Measurements from ENCODE around the gene LZTFL1.
A peak's percentile ranks its signal among the peaks of the same experiment; 100 is the strongest.

The LZTFL1 gene, protein sequence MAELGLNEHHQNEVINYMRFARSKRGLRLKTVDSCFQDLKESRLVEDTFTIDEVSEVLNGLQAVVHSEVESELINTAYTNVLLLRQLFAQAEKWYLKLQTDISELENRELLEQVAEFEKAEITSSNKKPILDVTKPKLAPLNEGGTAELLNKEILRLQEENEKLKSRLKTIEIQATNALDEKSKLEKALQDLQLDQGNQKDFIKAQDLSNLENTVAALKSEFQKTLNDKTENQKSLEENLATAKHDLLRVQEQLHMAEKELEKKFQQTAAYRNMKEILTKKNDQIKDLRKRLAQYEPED

DNA sequence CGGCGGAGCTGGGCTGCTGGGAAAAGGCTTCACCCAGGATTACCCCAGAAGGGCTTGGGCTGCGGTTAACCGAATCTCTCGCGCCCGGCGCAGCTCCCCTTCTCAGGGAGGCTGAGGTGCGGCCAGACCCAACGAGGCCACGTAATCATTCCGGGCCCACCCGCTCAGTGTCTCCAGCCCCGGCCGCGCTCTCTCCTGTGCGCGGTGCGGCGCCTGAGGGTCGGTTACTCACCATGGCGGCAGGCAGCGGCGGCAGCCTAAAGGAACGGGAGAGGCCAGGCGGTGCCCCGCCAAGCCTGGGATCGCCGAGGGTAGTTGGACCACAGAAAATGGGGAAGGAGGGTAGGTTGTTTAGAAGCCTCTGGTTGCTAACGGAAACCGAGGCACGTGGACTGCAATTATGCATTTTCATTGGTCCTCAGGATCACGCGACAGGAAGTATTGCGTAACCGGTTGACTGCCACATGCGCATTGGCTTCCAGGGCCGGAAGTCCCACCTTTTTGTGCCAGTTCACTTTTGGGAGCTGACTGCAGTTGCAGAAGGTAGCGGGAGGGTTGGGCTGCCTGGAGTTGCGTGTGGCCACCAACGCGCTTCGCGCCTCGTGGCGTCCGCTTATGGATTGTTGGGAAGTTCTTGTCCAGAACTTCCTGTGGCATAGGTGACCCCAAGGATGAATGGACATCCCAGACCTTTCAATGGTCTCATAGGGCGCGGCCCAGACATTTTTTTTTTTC, at the start of gene LZTFL1:
Gene LZTFL1 (minus strand): TSS at position 363 of the 735 bp plus-strand sequence. CDS start 128 bp downstream, at position 235.
- no peaks in the 10 kb centered on the region for H3K36me3 Mint-ChIP-seq
- CTCF ChIA-PET: interaction anchor here (1.1 to 1.6 kb wide), 7 partner anchors 81 to 531 kb away, joined by 3 to 7 read pairs (median 4); no protein-coding TSS in a partner anchor
- peak within 1 kb of the TSS; percentile 88 for H3K4me3 Mint-ChIP-seq
- H3K27ac Mint-ChIP-seq: peak within 1 kb of the TSS; percentile 65
- DNase-seq: peak; percentile 95
- peaks cover 48% of the 10 kb centered on the region for H3K27me3 Mint-ChIP-seq
- no peaks in the 10 kb centered on the region for H3K9me3 Mint-ChIP-seq
- H3K4me1 Mint-ChIP-seq: peaks cover 25% of the 10 kb centered on the region

GRCh38 chr3:45890405-45890804, 48.5 kb upstream of the LZTFL1 start:
- Mint-ChIP-seq H3K36me3 (no peaks in the 10 kb centered on the region), H3K4me1 (peaks cover 18% of the 10 kb centered on the region), H3K9me3 (no peaks in the 10 kb centered on the region), H3K4me3 (no peak overlapping the region), H3K27me3 (peaks cover 58% of the 10 kb centered on the region), H3K27ac (no peak overlapping the region)
- peak; percentile 29 for DNase-seq
- CTCF ChIA-PET: no interaction called here

GRCh38 chr3:45889337-45889736, 47.4 kb upstream of the LZTFL1 start:
- CTCF ChIA-PET: no interaction called here
- H3K4me3 Mint-ChIP-seq: no peak overlapping the region

DNA sequence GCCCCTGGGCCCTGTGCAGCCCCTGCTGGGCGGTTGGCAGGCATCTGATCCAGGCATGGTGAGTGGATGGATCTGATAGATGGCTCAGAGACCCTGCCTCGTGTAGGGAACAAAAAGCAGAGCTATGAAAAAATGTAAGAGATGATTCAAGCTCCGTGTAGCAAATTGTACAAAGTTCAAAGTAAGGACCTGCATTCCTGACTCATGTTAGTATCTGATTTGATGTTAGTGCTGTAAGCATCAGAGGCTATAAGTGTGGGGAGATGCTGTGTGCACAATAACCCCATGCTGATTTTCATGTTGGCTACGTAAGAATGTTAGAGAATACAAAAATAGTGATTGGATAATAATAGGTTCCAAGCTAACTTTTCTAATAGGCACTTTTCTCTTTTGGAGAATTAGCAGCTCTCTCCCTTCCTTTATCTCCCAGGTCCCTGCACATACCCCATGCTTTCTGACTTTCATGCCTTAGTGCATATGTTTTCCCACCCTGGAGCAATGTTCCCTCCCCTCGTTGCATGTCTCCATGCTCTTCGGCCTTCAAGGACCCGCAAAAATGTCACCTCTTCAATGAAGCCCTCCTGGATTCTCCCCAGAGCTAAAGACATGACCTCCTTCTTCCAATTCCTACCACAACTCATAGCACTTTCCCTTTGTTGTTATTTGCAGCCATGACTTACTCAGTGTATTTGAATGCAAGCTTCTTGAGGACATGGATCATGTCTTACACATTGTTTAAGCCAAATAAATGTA, 46.0 kb upstream of the LZTFL1 start:
- H3K4me3 Mint-ChIP-seq: no peak overlapping the region
- peaks cover 8% of the 10 kb centered on the region for H3K4me1 Mint-ChIP-seq
- peaks cover 53% of the 10 kb centered on the region for H3K27me3 Mint-ChIP-seq
- H3K9me3 Mint-ChIP-seq: no peaks in the 10 kb centered on the region
- H3K27ac Mint-ChIP-seq: no peak overlapping the region
- no peaks in the 10 kb centered on the region for H3K36me3 Mint-ChIP-seq
- CTCF ChIA-PET: no interaction called here
- DNase-seq: no peak

More at GRCh38 chr3:45889337-45889736, 47.4 kb upstream of the LZTFL1 start:
- Mint-ChIP-seq H3K4me1 (peaks cover 18% of the 10 kb centered on the region), H3K36me3 (no peaks in the 10 kb centered on the region), H3K27ac (no peak overlapping the region), H3K9me3 (no peaks in the 10 kb centered on the region), H3K27me3 (peaks cover 55% of the 10 kb centered on the region)
- DNase-seq: no peak

DNA sequence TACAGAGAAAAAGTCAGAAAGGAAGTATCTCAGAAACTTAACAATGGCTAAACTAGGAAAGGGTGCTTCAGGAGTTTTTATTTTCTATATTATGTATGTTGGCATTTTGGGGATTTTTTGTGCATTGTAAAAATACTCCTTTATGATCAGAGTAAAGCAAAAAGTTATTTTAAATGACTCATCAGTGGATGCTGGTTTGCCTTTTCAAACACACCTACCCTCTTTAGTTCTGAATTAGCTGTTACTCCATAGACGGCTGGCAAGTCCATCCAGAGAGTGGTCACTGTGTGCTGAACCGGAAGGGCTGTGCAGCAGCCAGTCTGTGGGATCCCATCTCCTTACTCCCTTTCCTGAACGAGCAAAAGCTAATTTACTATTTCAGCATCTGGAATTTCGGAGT, 45.4 kb upstream of the LZTFL1 start:
- H3K27ac Mint-ChIP-seq: no peak overlapping the region
- no peak overlapping the region for H3K4me3 Mint-ChIP-seq
- peaks cover 4% of the 10 kb centered on the region for H3K4me1 Mint-ChIP-seq
- no peaks in the 10 kb centered on the region for H3K9me3 Mint-ChIP-seq
- DNase-seq: no peak
- CTCF ChIA-PET: no interaction called here
- peaks cover 47% of the 10 kb centered on the region for H3K27me3 Mint-ChIP-seq
- H3K36me3 Mint-ChIP-seq: no peaks in the 10 kb centered on the region

DNA sequence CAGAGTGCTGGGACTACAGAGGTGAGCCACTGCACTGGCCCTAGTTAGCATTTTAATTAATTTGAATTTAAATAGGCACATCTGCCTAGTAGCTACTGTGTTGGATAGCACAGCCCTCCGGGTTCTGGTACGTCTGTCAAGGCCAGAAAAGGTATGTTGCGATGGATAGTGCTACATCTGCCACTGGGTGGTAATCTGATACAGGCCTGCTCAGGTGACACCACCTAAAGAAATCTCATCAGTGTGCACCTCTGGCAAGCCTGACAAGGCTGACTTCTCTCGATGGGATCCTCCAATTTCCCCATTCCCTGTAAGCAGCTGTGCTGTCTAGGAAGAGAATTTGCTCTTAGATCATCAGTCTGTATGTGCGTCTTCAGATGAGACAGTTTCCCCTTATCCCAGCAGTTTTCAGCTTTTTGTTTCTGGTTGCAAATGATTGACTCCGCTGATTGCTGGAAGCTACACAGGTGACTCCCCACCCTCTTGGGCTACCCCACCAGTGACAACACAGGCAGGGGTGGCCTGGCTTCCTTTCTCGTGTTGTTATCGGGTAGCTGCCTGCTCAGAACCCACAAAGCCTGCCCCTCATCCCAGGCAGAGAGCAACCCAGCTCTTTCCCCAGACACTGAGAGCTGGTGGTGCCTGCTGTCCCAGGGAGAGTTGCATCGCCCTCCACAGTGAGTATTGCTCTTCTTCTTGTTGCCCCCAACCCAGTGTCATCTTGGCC, 44.2 kb upstream of the LZTFL1 start, which contains the start of gene CCR9:
Gene CCR9 (plus strand): TSS at position 565 of the 727 bp plus-strand sequence. CDS start 8,391 bp downstream, outside the sequence.
- Mint-ChIP-seq H3K27ac (no peak within 1 kb of the TSS), H3K27me3 (peaks cover 43% of the 10 kb centered on the region), H3K4me3 (no peak within 1 kb of the TSS), H3K4me1 (peaks cover 7% of the 10 kb centered on the region), H3K9me3 (no peaks in the 10 kb centered on the region), H3K36me3 (no peaks in the 10 kb centered on the region)
- CTCF ChIA-PET: no interaction called here
- DNase-seq: no peak

DNA sequence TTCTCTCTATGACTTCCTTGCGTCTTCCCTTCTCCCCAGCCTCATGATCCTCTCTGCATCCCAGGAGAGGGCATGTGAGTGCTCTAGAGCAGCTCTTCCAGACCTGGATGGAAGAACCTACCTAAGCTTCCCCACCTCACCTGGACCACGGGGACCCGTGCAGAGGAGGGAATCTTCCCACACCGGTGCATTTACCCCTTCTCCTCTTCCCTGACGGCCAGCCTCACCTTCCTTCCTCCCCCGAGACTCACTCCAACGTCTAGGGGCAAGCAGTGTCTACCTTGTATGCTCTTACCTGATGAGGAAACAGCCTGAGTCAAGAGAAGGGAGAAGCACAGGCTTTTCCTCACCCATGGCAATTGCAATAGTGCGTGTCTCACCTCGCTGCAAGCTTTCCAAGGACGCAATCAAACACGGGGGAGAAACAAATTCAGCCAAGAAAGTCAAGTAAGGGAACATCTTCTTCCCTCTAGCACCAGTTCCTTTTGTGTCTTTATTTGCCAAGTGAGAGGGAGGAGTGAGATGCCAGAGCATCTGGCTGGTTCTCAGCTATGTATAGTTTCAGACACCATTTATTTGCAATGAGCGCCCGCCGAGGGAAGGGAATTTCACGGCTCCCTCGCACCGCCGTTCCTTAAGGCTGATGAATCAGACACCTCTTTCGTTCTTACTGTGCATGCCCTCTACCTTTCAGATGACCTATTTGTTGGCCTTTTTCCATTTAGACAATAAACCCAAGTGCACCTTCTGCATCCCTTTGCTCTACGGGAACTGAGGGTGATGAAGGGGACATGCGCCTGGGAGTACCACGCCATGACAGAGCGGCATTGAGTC, 42.7 kb upstream of the LZTFL1 start:
- peaks cover 48% of the 10 kb centered on the region for H3K27me3 Mint-ChIP-seq
- H3K36me3 Mint-ChIP-seq: no peaks in the 10 kb centered on the region
- H3K9me3 Mint-ChIP-seq: no peaks in the 10 kb centered on the region
- peaks cover 9% of the 10 kb centered on the region for H3K4me1 Mint-ChIP-seq
- DNase-seq: no peak
- no peak overlapping the region for H3K4me3 Mint-ChIP-seq
- CTCF ChIA-PET: interaction anchor here (1.2 to 1.8 kb wide), 2 partner anchors 12 to 125 kb away, joined by 4 read pairs; no protein-coding TSS in a partner anchor
- H3K27ac Mint-ChIP-seq: no peak overlapping the region

GRCh38 chr3:45881078-45882022, 39.4 kb upstream of the LZTFL1 start:
- no peaks in the 10 kb centered on the region for H3K36me3 Mint-ChIP-seq
- no peak overlapping the region for H3K27ac Mint-ChIP-seq
- CTCF ChIA-PET: interaction anchor here (1.1 kb wide), 1 partner anchor 50 kb away, joined by 3 read pairs; no protein-coding TSS in a partner anchor
- no peak for DNase-seq
- no peaks in the 10 kb centered on the region for H3K9me3 Mint-ChIP-seq
- H3K4me3 Mint-ChIP-seq: no peak overlapping the region
- peaks cover 9% of the 10 kb centered on the region for H3K4me1 Mint-ChIP-seq
- peaks cover 60% of the 10 kb centered on the region for H3K27me3 Mint-ChIP-seq

DNA sequence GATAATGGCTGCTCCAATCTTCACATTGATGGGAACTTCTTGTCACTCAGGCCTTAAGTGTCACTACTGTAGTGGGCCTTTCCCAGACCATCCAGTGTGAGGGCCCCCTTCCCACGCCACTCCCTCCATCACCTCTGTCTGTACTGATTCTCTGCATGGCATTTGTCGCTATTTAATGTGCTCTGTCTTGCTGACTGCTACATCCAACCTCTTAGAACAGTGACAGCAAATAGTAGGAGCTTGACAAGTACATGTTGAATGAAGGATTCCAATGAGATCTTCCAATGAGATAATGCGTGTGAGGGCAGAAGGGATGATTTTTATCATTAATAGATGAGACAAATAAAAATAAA, 38.8 kb upstream of the LZTFL1 start:
- Mint-ChIP-seq H3K27ac (no peak overlapping the region), H3K4me1 (peaks cover 9% of the 10 kb centered on the region), H3K4me3 (no peak overlapping the region), H3K36me3 (no peaks in the 10 kb centered on the region), H3K9me3 (no peaks in the 10 kb centered on the region), H3K27me3 (peaks cover 58% of the 10 kb centered on the region)
- no peak for DNase-seq
- CTCF ChIA-PET: interaction anchor here (1.1 kb wide), 1 partner anchor 50 kb away, joined by 3 read pairs; no protein-coding TSS in a partner anchor

GRCh38 chr3:45878124-45878523, 36.2 kb upstream of the LZTFL1 start:
- CTCF ChIA-PET: no interaction called here
- Mint-ChIP-seq H3K27me3 (peaks cover 58% of the 10 kb centered on the region), H3K36me3 (no peaks in the 10 kb centered on the region), H3K4me3 (no peak overlapping the region), H3K27ac (no peak overlapping the region), H3K4me1 (peaks cover 9% of the 10 kb centered on the region), H3K9me3 (peaks cover 5% of the 10 kb centered on the region)
- DNase-seq: no peak

GRCh38 chr3:45874677-45875346, 32.9 kb upstream of the LZTFL1 start:
- Mint-ChIP-seq H3K36me3 (no peaks in the 10 kb centered on the region), H3K9me3 (peaks cover 5% of the 10 kb centered on the region), H3K27ac (no peak overlapping the region), H3K4me3 (no peak overlapping the region), H3K27me3 (peaks cover 63% of the 10 kb centered on the region), H3K4me1 (peaks cover 11% of the 10 kb centered on the region)
- CTCF ChIA-PET: no interaction called here
- no peak for DNase-seq

DNA sequence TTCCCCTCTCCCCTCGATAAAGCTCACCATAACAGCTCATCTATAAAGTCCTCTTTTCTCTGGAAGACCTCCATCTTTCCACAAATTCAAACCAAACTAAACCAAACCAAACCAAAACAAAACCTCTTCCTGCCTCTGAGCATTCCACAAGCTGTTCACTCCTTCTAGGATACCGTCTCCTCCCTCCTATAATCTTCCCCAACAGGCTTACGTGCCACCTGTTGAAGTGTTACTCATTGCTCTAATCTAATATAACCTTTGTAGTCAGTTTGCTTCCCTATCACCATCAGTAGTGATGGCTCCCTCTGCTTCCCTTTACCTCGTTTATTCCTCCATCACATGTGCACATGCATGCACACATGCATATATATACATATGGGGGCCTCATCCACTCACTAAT, 31.7 kb upstream of the LZTFL1 start:
- DNase-seq: no peak
- Mint-ChIP-seq H3K4me3 (no peak overlapping the region), H3K4me1 (peaks cover 21% of the 10 kb centered on the region), H3K36me3 (no peaks in the 10 kb centered on the region), H3K27me3 (peaks cover 67% of the 10 kb centered on the region), H3K27ac (no peak overlapping the region), H3K9me3 (peaks cover 5% of the 10 kb centered on the region)
- CTCF ChIA-PET: interaction anchor here (1.1 kb wide), 1 partner anchor 11 kb away, joined by 4 read pairs; no protein-coding TSS in a partner anchor

Data from activated naive CD4-positive, alpha-beta T cell treated with anti-CD3 and anti-CD28 coated beads, Interleukin-2, amount 10 ng/mL, durations not matched to agents 7 days and 5 days (primary cell).